Endothelial cell of umbilical vein (primary cell): ENCODE data around the gene CDH23. TPM values are rescaled to one million over a fixed set of nuclear protein-coding genes. Genes with fewer than 3 reads are reported as not detected.

Experiments
- BruUV-seq: library from RNA; stranded (reverse); fragments of 400-500 nt; replicated peaks from 2 replicates; lab custom pipeline; 2021; lab: Mats Ljungman, UMichigan
- CTCF ChIA-PET: fragments of 300-600, 350-600 bp; sonication (Branson Sonifier 250); formaldehyde crosslinking; loops from one replicate; lab custom pipeline; 2021; ENCODE audit warnings: antibody characterized with exemption, inconsistent platforms; lab: Charles Lee
- POLR2A ChIA-PET: fragments of 300-600, 350-600 bp; sonication (Branson Sonifier 250); formaldehyde crosslinking; loops from one replicate; lab custom pipeline; 2021; ENCODE audit warnings: antibody characterized with exemption, inconsistent platforms; lab: Charles Lee
- DNase-seq: peaks from one replicate; pipeline ENCODE4 v3.0.0-alpha.2; 2011; ENCODE audit warnings: low read depth, low spot score
- FAIRE-seq: peaks from 2 replicates; lab custom pipeline; 2011; peaks lifted over from hg19 to GRCh38; lab: Jason Lieb, UNC
- H2AFZ ChIP-seq: 2 replicates; pipeline ENCODE4 v1.6.0; 2012; ENCODE audit warnings: low read depth, low read length, control low read depth, inconsistent platforms
- H3K27ac ChIP-seq: 2 replicates; pipeline ENCODE4 v1.5.1; 2011; ENCODE audit warnings: low read depth, mild to moderate bottlenecking, control low read depth, low read length, moderate library complexity; ENCODE audit not compliant: insufficient read depth
- H3K27me3 ChIP-seq, 2 experiments: 2 replicates each; pipeline versions ENCODE4 v1.6.0 to v1.6.1; 2011; ENCODE audit warnings: low read length in 2 of 2, mixed read lengths in 1 of 2; ENCODE audit not compliant: control insufficient read depth in 2 of 2, insufficient read depth in 2 of 2
- H3K36me3 ChIP-seq, 2 experiments: 2 replicates in 1 of 2; 3 replicates in 1 of 2; pipeline ENCODE4 v1.5.1; 2011; ENCODE audit warnings: low read length in 2 of 2, mild to moderate bottlenecking in 1 of 2, moderate library complexity in 1 of 2; ENCODE audit not compliant: control insufficient read depth in 2 of 2, insufficient read depth in 2 of 2; ENCODE audit errors: extremely low read depth in 1 of 2
- H3K4me1 ChIP-seq: 3 replicates; pipeline ENCODE4 v1.5.1; 2011; ENCODE audit warnings: mild to moderate bottlenecking, low read length; ENCODE audit not compliant: control insufficient read depth, insufficient read depth; ENCODE audit errors: extremely low read depth
- H3K4me2 ChIP-seq: 2 replicates; pipeline ENCODE4 v1.6.1; 2011; ENCODE audit warnings: low read length, control low read depth, mixed read lengths; ENCODE audit not compliant: insufficient read depth
- H3K4me3 ChIP-seq, 3 experiments: fragments of 200-600 bp in 1 of 3; sonication (generic), shearing (Covaris generic) in 1 of 3; replicated peaks in 1 of 3; 2 replicates each; pipeline ENCODE4 v1.5.1; 2011 to 2016; ENCODE audit warnings: control low read depth in 3 of 3, low read length in 3 of 3, mild to moderate bottlenecking in 2 of 3, inconsistent platforms in 1 of 3, low read depth in 1 of 3, moderate library complexity in 1 of 3; ENCODE audit not compliant: insufficient read depth in 1 of 3
- H3K79me2 ChIP-seq: 2 replicates; pipeline ENCODE4 v1.6.0; 2012; ENCODE audit warnings: low read length, inconsistent platforms; ENCODE audit not compliant: control insufficient read depth, insufficient read depth
- H3K9ac ChIP-seq: replicated peaks from 2 replicates; pipeline ENCODE3; 2011; ENCODE audit warnings: low read length, control low read depth; ENCODE audit not compliant: insufficient read depth; ENCODE audit errors: extremely low read depth
- H3K9me1 ChIP-seq: replicated peaks from 3 replicates; pipeline ENCODE4 v1.6.0; 2011; ENCODE audit warnings: mild to moderate bottlenecking, low read length; ENCODE audit not compliant: control insufficient read depth, insufficient read depth; ENCODE audit errors: extremely low read depth
- H3K9me3 ChIP-seq: replicated peaks from 2 replicates; pipeline ENCODE4 v1.5.1; 2012; ENCODE audit warnings: low read length, inconsistent platforms; ENCODE audit not compliant: control insufficient read depth, insufficient read depth
- H4K20me1 ChIP-seq: replicated peaks from 2 replicates; pipeline ENCODE3; 2011; ENCODE audit warnings: mild to moderate bottlenecking, low read length; ENCODE audit not compliant: control insufficient read depth, insufficient read depth; ENCODE audit errors: extremely low read depth
- EZH2 ChIP-seq: IDR thresholded peaks from 2 replicates; pipeline ENCODE4 v1.6.1; 2012; ENCODE audit warnings: borderline replicate concordance, low read depth, mild to moderate bottlenecking, moderate library complexity, low read length, inconsistent platforms; ENCODE audit not compliant: severe bottlenecking
- FOS ChIP-seq: IDR thresholded peaks from 2 replicates; pipeline ENCODE4 v1.6.1; 2011; ENCODE audit warnings: mild to moderate bottlenecking, low read length, moderate library complexity, borderline replicate concordance; ENCODE audit not compliant: insufficient read depth
- GATA2 ChIP-seq: IDR thresholded peaks from 2 replicates; pipeline ENCODE4 v1.7.0; 2011; ENCODE audit warnings: low read depth, mild to moderate bottlenecking, moderate library complexity, mixed read lengths, low read length; ENCODE audit not compliant: insufficient read length, insufficient read depth
- JUN ChIP-seq: IDR thresholded peaks from 2 replicates; pipeline ENCODE4 v1.6.1; 2011; ENCODE audit warnings: borderline replicate concordance, low read depth; ENCODE audit not compliant: insufficient read length, insufficient read depth
- MYC ChIP-seq: IDR thresholded peaks from one replicate; pipeline ENCODE4 v1.6.1; 2011; ENCODE audit warnings: mild to moderate bottlenecking, low read depth, low read length
- POLR2A ChIP-seq: IDR thresholded peaks from 2 replicates; pipeline ENCODE4 v1.6.1; 2012; ENCODE audit warnings: low read depth, mild to moderate bottlenecking, control low read depth, low read length
- POLR2AphosphoS5 ChIP-seq: IDR thresholded peaks from 2 replicates; pipeline ENCODE4 v1.6.1; 2012; ENCODE audit warnings: low read depth, mild to moderate bottlenecking, control low read depth, low read length, moderate library complexity; ENCODE audit not compliant: insufficient read depth
- dilution Hi-C: fragments of 300-500 bp; cut with MboI; formaldehyde crosslinking; loops from one replicate; pipeline ENCODE4 v1.15.0; 2019; ENCODE audit warnings: low sequenced_read_pairs; ENCODE audit not compliant: extremely low pct_ligation_motif_present
- intact Hi-C: fragments of 100-400 bp; cut with micrococcal nuclease; formaldehyde crosslinking; loops from one replicate; pipeline ENCODE4 v1.10.0; 2022
- polyA plus RNA-seq, 4 experiments: library from polyadenylated mRNA; depleted of rRNA in 3 of 4; stranded (reverse) in 3 of 4; unstranded in 1 of 4; fragments of >200 nt; gene quantifications; 2 replicates each; pipeline versions ENCODE4 v1.2.1 to v1.2.3, GENCODE V29; 2011 to 2012; ENCODE audit warnings: missing spikeins in 1 of 4
- total RNA-seq: library from RNA; stranded (reverse); gene quantifications from 2 replicates; pipeline ENCODE4 v1.2.3, GENCODE V29; 2021
- TF ChIP-seq, protein P1 (sequence below), 2 donors: IDR thresholded peaks; 1 replicate in 1 of 2; 2 replicates in 1 of 2; pipeline ENCODE4 v1.5.1; 2011; ENCODE audit warnings: low read length in 2 of 2, mild to moderate bottlenecking in 2 of 2, moderate library complexity in 2 of 2, control low read depth in 1 of 2, inconsistent platforms in 1 of 2, low read depth in 1 of 2; ENCODE audit not compliant: insufficient read depth in 1 of 2; ENCODE audit errors: extremely low read depth in 1 of 2
- TF ChIP-seq, protein P2 (sequence below): IDR thresholded peaks from 2 replicates; pipeline ENCODE4 v1.6.1; 2011; ENCODE audit not compliant: insufficient read depth, insufficient read length

CDH23 gene
- total and polyA plus RNA-seq, 2 donors (not counting 3 experiments of a cell fraction or from before 2014, with no cell fraction given): not detected

DNA sequence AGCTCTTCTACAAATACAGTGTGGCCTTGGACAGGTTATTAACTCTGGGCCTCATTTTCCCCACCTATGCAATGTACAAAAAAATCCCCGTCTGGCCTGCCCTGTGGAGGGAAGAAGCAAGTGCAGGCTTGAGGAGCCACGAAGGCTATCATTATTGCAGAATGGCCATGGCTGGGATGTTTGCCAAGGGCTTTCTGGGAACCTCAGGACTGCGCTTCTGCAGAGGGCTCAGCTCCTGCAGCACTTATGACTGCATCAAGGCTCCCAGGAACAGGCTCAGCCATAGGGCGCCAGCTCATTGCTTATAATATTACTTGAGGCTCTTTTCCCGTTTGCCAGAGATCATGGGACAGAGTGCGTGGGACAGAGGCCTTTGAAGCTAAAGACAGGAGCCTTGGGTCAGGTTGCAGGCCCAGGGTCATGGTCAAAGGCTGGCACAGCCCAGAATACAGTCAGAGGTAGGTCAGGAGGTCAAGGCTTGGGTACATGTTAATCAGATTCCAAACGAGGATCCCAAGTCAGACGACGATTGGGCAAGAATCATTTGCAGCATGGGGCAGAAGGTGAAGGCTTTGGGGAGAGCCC, 343.4 kb downstream of the CDH23 start:
- ChIA-PET POLR2A (no interaction called here), CTCF (interaction anchor here (1.0 kb wide), 1 partner anchor 8 kb away, joined by 3 read pairs; no protein-coding TSS in a partner anchor)
- Histone ChIP-seq H3K4me1 (no peaks in the 10 kb centered on the region), H3K27me3 (no peaks in the 10 kb centered on the region), H3K79me2 (no peaks in the 10 kb centered on the region), H3K9me3 (no peaks in the 10 kb centered on the region), H3K4me3 (no peak overlapping the region), H2AFZ (no peak overlapping the region), H3K27ac (no peak overlapping the region), H3K9me1 (no peaks in the 10 kb centered on the region), H3K36me3 (no peaks in the 10 kb centered on the region), H4K20me1 (no peaks in the 10 kb centered on the region), H3K4me2 (no peak overlapping the region), H3K9ac (no peak overlapping the region)
- no peak for DNase-seq
- dilution Hi-C loops: no loop called here
- FAIRE-seq: no peak
- BruUV-seq: no TSS peak
- no peak for TF ChIP-seq MYC
- no peak for TF ChIP-seq POLR2A
- TF ChIP-seq, protein P1, sequence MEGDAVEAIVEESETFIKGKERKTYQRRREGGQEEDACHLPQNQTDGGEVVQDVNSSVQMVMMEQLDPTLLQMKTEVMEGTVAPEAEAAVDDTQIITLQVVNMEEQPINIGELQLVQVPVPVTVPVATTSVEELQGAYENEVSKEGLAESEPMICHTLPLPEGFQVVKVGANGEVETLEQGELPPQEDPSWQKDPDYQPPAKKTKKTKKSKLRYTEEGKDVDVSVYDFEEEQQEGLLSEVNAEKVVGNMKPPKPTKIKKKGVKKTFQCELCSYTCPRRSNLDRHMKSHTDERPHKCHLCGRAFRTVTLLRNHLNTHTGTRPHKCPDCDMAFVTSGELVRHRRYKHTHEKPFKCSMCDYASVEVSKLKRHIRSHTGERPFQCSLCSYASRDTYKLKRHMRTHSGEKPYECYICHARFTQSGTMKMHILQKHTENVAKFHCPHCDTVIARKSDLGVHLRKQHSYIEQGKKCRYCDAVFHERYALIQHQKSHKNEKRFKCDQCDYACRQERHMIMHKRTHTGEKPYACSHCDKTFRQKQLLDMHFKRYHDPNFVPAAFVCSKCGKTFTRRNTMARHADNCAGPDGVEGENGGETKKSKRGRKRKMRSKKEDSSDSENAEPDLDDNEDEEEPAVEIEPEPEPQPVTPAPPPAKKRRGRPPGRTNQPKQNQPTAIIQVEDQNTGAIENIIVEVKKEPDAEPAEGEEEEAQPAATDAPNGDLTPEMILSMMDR (IDR thresholded peaks at IDR 0.05; ENCODE audit: extremely low read depth in 1 of 2, insufficient read depth in 1 of 2, low read depth in 1 of 2, low read length in 2 of 2): no peak
- TF ChIP-seq POLR2AphosphoS5: no peak
- TF ChIP-seq GATA2: no peak
- TF ChIP-seq, protein P2, sequence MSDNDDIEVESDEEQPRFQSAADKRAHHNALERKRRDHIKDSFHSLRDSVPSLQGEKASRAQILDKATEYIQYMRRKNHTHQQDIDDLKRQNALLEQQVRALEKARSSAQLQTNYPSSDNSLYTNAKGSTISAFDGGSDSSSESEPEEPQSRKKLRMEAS: no peak
- TF ChIP-seq JUN: no peak
- TF ChIP-seq EZH2: no peak
- TF ChIP-seq FOS: no peak
- intact Hi-C loops: no loop called here
